Stomach (tissue), 9 donors: ENCODE measurements around the gene TAAR9. TPM values are rescaled to one million over a fixed set of nuclear protein-coding genes. Genes with fewer than 3 reads are reported as not detected.

Source experiments
- DNase-seq, 2 donors: peaks; one replicate each; pipeline versions ENCODE4 v3.0.0 to v3.0.0-alpha.2; 2013 to 2019
- H3K27ac ChIP-seq, 5 donors: fragments of 200-600 bp in 4 of 5; sonication (generic) in 4 of 5; one replicate each; pipeline ENCODE4 v1.5.1; 2013 to 2019; ENCODE audit warnings: mild to moderate bottlenecking in 1 of 5, moderate library complexity in 1 of 5
- H3K27me3 ChIP-seq, 3 donors: fragments of 200-600 bp; sonication (generic); one replicate each; pipeline ENCODE4 v1.5.1; 2017 to 2019; ENCODE audit warnings: mixed run types in 1 of 3
- H3K36me3 ChIP-seq, 4 donors: fragments of 200-600 bp; sonication (generic); 1 replicate in 3 of 4; 2 replicates in 1 of 4; pipeline ENCODE4 v1.5.1; 2016 to 2019
- H3K4me1 ChIP-seq, 4 donors: fragments of 200-600 bp; sonication (generic); one replicate each; pipeline ENCODE4 v1.5.1; 2016 to 2019
- H3K4me3 ChIP-seq, 4 donors: fragments of 200-600 bp; sonication (generic) in 3 of 4; one replicate each; pipeline ENCODE4 v1.5.1; 2016 to 2019; ENCODE audit warnings: mild to moderate bottlenecking in 1 of 4
- H3K9me3 ChIP-seq, 4 donors: fragments of 200-600 bp; sonication (generic); one replicate each; pipeline ENCODE4 v1.5.1; 2016 to 2019
- EP300 ChIP-seq: sonication (generic); formaldehyde crosslinking; IDR thresholded peaks from one replicate; pipeline ENCODE4 v1.6.1; 2017; ENCODE audit warnings: antibody characterized with exemption
- POLR2A ChIP-seq, 4 donors: fragments of 450-650 bp; IDR thresholded peaks; one replicate each; pipeline ENCODE4 v1.6.1; 2016; ENCODE audit warnings: antibody characterized with exemption in 4 of 4, control low read depth in 2 of 4, mild to moderate bottlenecking in 1 of 4, moderate library complexity in 1 of 4
- POLR2AphosphoS5 ChIP-seq, 3 donors: sonication (generic); formaldehyde crosslinking; IDR thresholded peaks; one replicate each; pipeline ENCODE4 v1.6.1; 2016; ENCODE audit warnings: antibody characterized with exemption in 3 of 3
- WGBS, 5 donors: extraction: QIAGEN DNeasy Blood & Tissue Kit in 3 of 5; methylation state at CpG; one replicate each; pipeline versions ENCODE4 v1.1.5 to v1.1.7; 2013 to 2018; 5-methylcytosine and 5-hydroxymethylcytosine counted together
- intact Hi-C: fragments of 100-400 bp; cut with DNase I; formaldehyde crosslinking; loops from one replicate; pipeline ENCODE4 v1.15.1; 2023; ENCODE audit warnings: low total_unique reads
- polyA plus RNA-seq, 3 donors: library from polyadenylated mRNA; stranded (reverse); fragments of 200-250 nt; gene quantifications; one replicate each; pipeline ENCODE4 v1.2.3, GENCODE V29; 2013
- small RNA-seq, 4 donors: library from RNA; depleted of rRNA; stranded (forward); fragments of <200 nt; gene quantifications; one replicate each; pipeline ENCODE3, GENCODE V24; 2016
- total RNA-seq, 5 donors: library from RNA; depleted of rRNA; stranded (reverse); fragments of >200 nt; gene quantifications; one replicate each; pipeline versions ENCODE4 v1.1.0 to v1.2.3, GENCODE V29; 2014 to 2016
- TF ChIP-seq, protein P1 (sequence below), 7 experiments: fragments of 450-650 bp in 4 of 7; fragments of 200-600 bp in 3 of 7; sonication (generic) in 3 of 7; IDR thresholded peaks; one replicate each; pipeline ENCODE4 v1.5.1; 2016 to 2019; ENCODE audit warnings: antibody characterized with exemption in 7 of 7, control low read depth in 2 of 7, mild to moderate bottlenecking in 1 of 7
- donor health status: healthy with polysubstance abuse.
- donor health status: Bipolar disorder and iron deficiency.
- donor health status: healthy.

Gene TAAR9
- total and polyA plus RNA-seq, 8 donors = not detected

DNA sequence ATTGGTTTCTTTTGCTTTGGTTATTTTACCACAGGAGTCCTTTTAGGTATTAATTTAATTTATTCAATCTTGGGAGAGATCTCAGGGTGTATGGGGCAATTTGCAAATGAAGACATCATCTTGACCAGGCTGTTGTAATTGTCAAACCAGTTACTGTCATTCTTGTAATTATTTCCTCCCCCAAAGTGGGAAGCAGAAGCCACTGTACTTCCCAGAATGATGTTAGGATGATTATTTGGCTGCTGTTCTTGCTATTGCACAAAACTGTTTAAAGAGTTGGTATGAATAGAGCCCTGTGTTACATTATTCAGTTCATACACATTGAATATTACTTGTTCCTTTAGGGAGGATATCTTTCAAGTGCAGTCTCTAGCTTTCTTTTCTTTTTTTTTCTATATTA, 33.7 kb downstream of the TAAR9 start:
- no peak for DNase-seq

DNA sequence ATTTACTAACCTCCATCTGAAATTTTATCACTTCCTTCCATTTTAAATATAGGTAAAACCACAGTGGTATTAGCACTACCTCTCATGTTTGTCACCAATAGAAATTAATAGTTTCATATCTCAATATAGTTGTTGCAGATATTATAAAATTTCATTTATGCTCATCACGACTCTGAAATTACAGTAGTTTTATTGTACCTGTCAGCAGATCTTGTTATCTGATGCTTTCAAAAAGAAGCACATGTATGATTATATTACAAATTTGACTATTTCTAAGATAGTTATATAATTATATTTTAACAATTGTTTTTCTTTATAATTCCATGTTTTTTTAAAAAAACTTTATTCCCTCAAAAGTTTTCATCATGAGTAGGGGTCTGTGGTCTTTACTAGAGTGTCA, 46.6 kb downstream of the TAAR9 start:
- DNase-seq = no peak
- Histone ChIP-seq H3K4me1 (no peaks in the 10 kb centered on the region), H3K9me3 (peaks cover 0 to 4% (median 2%) of the 10 kb centered on the region in 4 donors), H3K27ac (no peak overlapping the region), H3K27me3 (no peaks in the 10 kb centered on the region), H3K4me3 (no peak overlapping the region), H3K36me3 (no peaks in the 10 kb centered on the region)
- TF ChIP-seq EP300 = no peak
- no peak for TF ChIP-seq POLR2A (IDR thresholded peaks at IDR 0.05)
- TF ChIP-seq, protein P1, sequence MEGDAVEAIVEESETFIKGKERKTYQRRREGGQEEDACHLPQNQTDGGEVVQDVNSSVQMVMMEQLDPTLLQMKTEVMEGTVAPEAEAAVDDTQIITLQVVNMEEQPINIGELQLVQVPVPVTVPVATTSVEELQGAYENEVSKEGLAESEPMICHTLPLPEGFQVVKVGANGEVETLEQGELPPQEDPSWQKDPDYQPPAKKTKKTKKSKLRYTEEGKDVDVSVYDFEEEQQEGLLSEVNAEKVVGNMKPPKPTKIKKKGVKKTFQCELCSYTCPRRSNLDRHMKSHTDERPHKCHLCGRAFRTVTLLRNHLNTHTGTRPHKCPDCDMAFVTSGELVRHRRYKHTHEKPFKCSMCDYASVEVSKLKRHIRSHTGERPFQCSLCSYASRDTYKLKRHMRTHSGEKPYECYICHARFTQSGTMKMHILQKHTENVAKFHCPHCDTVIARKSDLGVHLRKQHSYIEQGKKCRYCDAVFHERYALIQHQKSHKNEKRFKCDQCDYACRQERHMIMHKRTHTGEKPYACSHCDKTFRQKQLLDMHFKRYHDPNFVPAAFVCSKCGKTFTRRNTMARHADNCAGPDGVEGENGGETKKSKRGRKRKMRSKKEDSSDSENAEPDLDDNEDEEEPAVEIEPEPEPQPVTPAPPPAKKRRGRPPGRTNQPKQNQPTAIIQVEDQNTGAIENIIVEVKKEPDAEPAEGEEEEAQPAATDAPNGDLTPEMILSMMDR (IDR thresholded peaks at IDR 0.05) = no peak
- no peak for TF ChIP-seq POLR2AphosphoS5 (IDR thresholded peaks at IDR 0.05)
- intact Hi-C loops = no loop called here
- WGBS, 5 donors = 84 to 95% (median 94%) methylated on average over 1 of the region's 1 CpG

More for the DNA sequence above, 33.7 kb downstream of the TAAR9 start:
- no peak overlapping the region for H3K4me3 ChIP-seq
- no peak overlapping the region for H3K27ac ChIP-seq
- intact Hi-C loops = no loop called here
- no peak for TF ChIP-seq POLR2A (IDR thresholded peaks at IDR 0.05)
- TF ChIP-seq EP300 = no peak
- TF ChIP-seq, protein P1 (IDR thresholded peaks at IDR 0.05) = no peak
- no peak for TF ChIP-seq POLR2AphosphoS5 (IDR thresholded peaks at IDR 0.05)
- no peaks in the 10 kb centered on the region for H3K4me1 ChIP-seq
- no peaks in the 10 kb centered on the region for H3K36me3 ChIP-seq
- H3K9me3 ChIP-seq = peaks cover 0 to under 1% (median 0%) of the 10 kb centered on the region in 4 donors
- H3K27me3 ChIP-seq = peaks cover 0 to 4% (median 0%) of the 10 kb centered on the region in 3 donors

DNA sequence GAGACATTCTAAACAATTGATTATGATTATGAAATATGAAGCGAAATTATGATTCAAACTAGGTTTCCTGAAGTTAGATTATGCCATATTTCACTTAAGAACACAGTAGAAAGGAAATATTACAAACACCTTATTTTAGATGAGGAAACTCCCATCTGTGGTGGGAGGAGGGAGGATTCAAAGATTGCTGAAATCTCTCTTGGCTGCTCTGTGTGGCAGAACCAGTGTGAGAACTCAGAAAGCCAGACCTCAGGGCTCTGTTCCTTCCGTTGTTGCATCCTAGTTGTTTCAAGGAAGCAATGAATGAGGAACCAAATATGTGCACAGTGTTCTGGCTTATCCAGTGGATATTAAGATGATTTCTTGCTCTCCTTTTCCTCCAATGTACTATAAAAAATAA, 49.3 kb downstream of the TAAR9 start:
- Histone ChIP-seq H3K36me3 (no peaks in the 10 kb centered on the region), H3K4me3 (no peak overlapping the region), H3K9me3 (no peaks in the 10 kb centered on the region), H3K27ac (no peak overlapping the region), H3K27me3 (no peaks in the 10 kb centered on the region), H3K4me1 (no peaks in the 10 kb centered on the region)
- TF ChIP-seq POLR2A (IDR thresholded peaks at IDR 0.05) (no peak), POLR2AphosphoS5 (IDR thresholded peaks at IDR 0.05) (no peak), EP300 (no peak)
- TF ChIP-seq, protein P1 (IDR thresholded peaks at IDR 0.05) = no peak
- intact Hi-C loops = no loop called here
- WGBS, 5 donors = 50 to 75% (median 66%) methylated on average over 2 of the region's 2 CpGs
- DNase-seq = no peak

Small RNA genes lying within 50 kb of the gene (small RNA-seq; reads per million reads assigned to genes)
- gene TAAR7P = 0 reads per million in 4 donors

Other genes with a start within 250 kb of the TAAR9 start
- gene MOXD1, start 136.8 kb upstream of the TAAR9 start, total RNA-seq = 10 to 100 TPM in 2 of 5 donors, 1 to 10 TPM in 3; 2.2 to 16.9 (median 4.5) TPM
- 10 to 100 TPM in 1 of 3 donors, 1 to 10 TPM in 2; 2.1 to 14.8 (median 3.4) TPM for gene MOXD1, start 136.8 kb upstream of the TAAR9 start, polyA plus RNA-seq
- gene STX7, start 25.2 kb upstream of the TAAR9 start, total RNA-seq = 10 to 100 TPM; 29.8 to 39.3 (median 31.5) TPM
- gene STX7, start 25.2 kb upstream of the TAAR9 start, polyA plus RNA-seq = 10 to 100 TPM in 2 of 3 donors, 1 to 10 TPM in 1; 8.6 to 22.9 (median 17.7) TPM
- gene TAAR8, start 14.4 kb downstream of the TAAR9 start, total RNA-seq = not detected
- not detected for gene TAAR8, start 14.4 kb downstream of the TAAR9 start, polyA plus RNA-seq
- gene TAAR6, start 32.0 kb downstream of the TAAR9 start, total RNA-seq = not detected
- not detected for gene TAAR6, start 32.0 kb downstream of the TAAR9 start, polyA plus RNA-seq
- gene TAAR5, start 51.5 kb downstream of the TAAR9 start, total RNA-seq = not detected
- not detected for gene TAAR5, start 51.5 kb downstream of the TAAR9 start, polyA plus RNA-seq
- not detected for gene TAAR2, start 86.0 kb downstream of the TAAR9 start, total RNA-seq
- gene TAAR2, start 86.0 kb downstream of the TAAR9 start, polyA plus RNA-seq = not detected
- 1 to 10 TPM in 1 of 5 donors, not detected in 4; 2.8 TPM for gene TAAR1, start 120.9 kb downstream of the TAAR9 start, total RNA-seq
- gene TAAR1, start 120.9 kb downstream of the TAAR9 start, polyA plus RNA-seq = not detected
- gene VNN1, start 175.8 kb downstream of the TAAR9 start, total RNA-seq = 10 to 100 TPM in 1 of 5 donors, 1 to 10 TPM in 3, not detected in 1; 2.3 to 52.2 (median 3.3) TPM
- gene VNN1, start 175.8 kb downstream of the TAAR9 start, polyA plus RNA-seq = 1 to 10 TPM; 1.1 to 1.4 (median 1.2) TPM
- gene VNN2, start 219.6 kb downstream of the TAAR9 start, total RNA-seq = 1 to 10 TPM in 3 of 5 donors, under 1 TPM in 1, not detected in 1; 0.45 to 9.5 (median 3.3) TPM
- gene VNN2, start 219.6 kb downstream of the TAAR9 start, polyA plus RNA-seq = 1 to 10 TPM; 1.4 to 6.1 (median 3.7) TPM